NCI-H69 (cell line): ENCODE results near the gene MAP3K7CL.
A peak's percentile ranks its signal among the peaks of the same experiment; 100 is the strongest.

Experiments
- DNase-seq: peaks from one replicate; lab custom pipeline; 2025; lab: John Stamatoyannopoulos, UW

The MAP3K7CL gene

GRCh38 chr21:29196670-29197191 lies 66.3 kb downstream of the MAP3K7CL start:
- DNase-seq, result no peak

GRCh38 chr21:29201186-29201585 lies 70.7 kb downstream of the MAP3K7CL start:
- no peak for DNase-seq

GRCh38 chr21:29205009-29205408 lies 74.6 kb downstream of the MAP3K7CL start:
- peak; percentile 14 for DNase-seq

GRCh38 chr21:29205988-29206387 lies 75.5 kb downstream of the MAP3K7CL start:
- no peak for DNase-seq

GRCh38 chr21:29206445-29206844 lies 76.0 kb downstream of the MAP3K7CL start:
- no peak for DNase-seq

GRCh38 chr21:29207201-29207600 lies 76.8 kb downstream of the MAP3K7CL start:
- DNase-seq, result no peak

- DNase-seq, result no peak
These were observed 77.7 kb downstream of the MAP3K7CL start for GRCh38 chr21:29208044-29208681.

- no peak for DNase-seq
These were observed 78.2 kb downstream of the MAP3K7CL start for GRCh38 chr21:29208682-29209059.

- no peak for DNase-seq
These were observed 79.3 kb downstream of the MAP3K7CL start for GRCh38 chr21:29209696-29210095.

- no peak for DNase-seq
These were observed 80.8 kb downstream of the MAP3K7CL start for GRCh38 chr21:29211205-29211604.

- DNase-seq, result no peak
These were observed 82.0 kb downstream of the MAP3K7CL start for GRCh38 chr21:29212446-29212845.

- no peak for DNase-seq
These were observed 83.3 kb downstream of the MAP3K7CL start for GRCh38 chr21:29213513-29214385.

GRCh38 chr21:29215709-29216108 lies 85.3 kb downstream of the MAP3K7CL start:
- peak; percentile 48 for DNase-seq

- DNase-seq, result peak; percentile 68
These were observed 87.4 kb downstream of the MAP3K7CL start for GRCh38 chr21:29217818-29218291.

- no peak for DNase-seq
These were observed 88.3 kb downstream of the MAP3K7CL start for GRCh38 chr21:29218749-29219148.

GRCh38 chr21:29219165-29219770 lies 88.8 kb downstream of the MAP3K7CL start:
- DNase-seq, result no peak

GRCh38 chr21:29221253-29221744 lies 90.9 kb downstream of the MAP3K7CL start:
- DNase-seq, result no peak

- no peak for DNase-seq
These were observed 93.6 kb downstream of the MAP3K7CL start for GRCh38 chr21:29224006-29224405.
